GM12878 (cell line): ENCODE data around the gene NANOG. TPM values are rescaled to one million over a fixed set of nuclear protein-coding genes. Genes with fewer than 3 reads are reported as not detected.

ENCODE experiments used
- ATAC-seq: fragments of 200-7000 bp; cut with Tn5 transposase; 3 replicates; pipeline ENCODE4 v1.9.1; 2020; ENCODE audit warnings: mild to moderate bottlenecking, moderate library complexity
- BruUV-seq: library from RNA; stranded (reverse); fragments of 400-500 nt; replicated peaks from 2 replicates; lab custom pipeline; 2021; lab: Mats Ljungman, UMichigan
- CTCF ChIA-PET: fragments of 300-600 bp; sonication (Branson Sonifier 250); formaldehyde crosslinking; extraction: SDS; loops from one replicate; lab custom pipeline; 2021; ENCODE audit warnings: inconsistent platforms; lab: Yijun Ruan, JAX
- POLR2A ChIA-PET: fragments of 350-600 bp; formaldehyde crosslinking; extraction: SDS; loops from one replicate; lab custom pipeline; 2021; ENCODE audit warnings: inconsistent platforms; lab: Charles Lee
- RAD21 ChIA-PET: fragments of 300-600 bp; sonication (Branson Sonifier 250); formaldehyde crosslinking; loops from one replicate; lab custom pipeline; 2023; ENCODE audit warnings: antibody characterized with exemption; ENCODE audit not compliant: unreplicated experiment; lab: Charles Lee
- SMC1A ChIA-PET: fragments of 300-600 bp; sonication (Branson Sonifier 250); formaldehyde crosslinking; loops from one replicate; lab custom pipeline; 2023; ENCODE audit not compliant: unreplicated experiment, uncharacterized antibody; lab: Charles Lee
- DNase-seq: peaks from one replicate; pipeline ENCODE4 v3.0.0-alpha.2; 2011; ENCODE audit warnings: low read depth, low spot score
- FAIRE-seq: peaks from 3 replicates; lab custom pipeline; 2011; peaks lifted over from hg19 to GRCh38; lab: Jason Lieb, UNC
- H2AFZ ChIP-seq: 2 replicates; pipeline ENCODE4 v1.6.0; 2011; ENCODE audit warnings: low read depth, low read length, control low read depth; ENCODE audit not compliant: control insufficient read depth
- H3K27ac ChIP-seq: 2 replicates; pipeline ENCODE4 v1.5.1; 2011; ENCODE audit warnings: control low read depth; ENCODE audit not compliant: control insufficient read depth, insufficient read depth
- H3K27me3 ChIP-seq, 2 experiments: replicated peaks in 1 of 2; 2 replicates each; pipeline versions ENCODE4 v1.6.0 to v1.6.1; 2011; ENCODE audit warnings: low read length in 1 of 2; ENCODE audit not compliant: control insufficient read depth in 2 of 2, insufficient read depth in 2 of 2
- H3K36me3 ChIP-seq, 2 experiments: 2 replicates each; pipeline ENCODE4 v1.5.1; 2011; ENCODE audit warnings: low read length in 1 of 2; ENCODE audit not compliant: control insufficient read depth in 2 of 2, insufficient read depth in 2 of 2
- H3K4me1 ChIP-seq: 2 replicates; pipeline ENCODE4 v1.6.1; 2011; ENCODE audit warnings: mild to moderate bottlenecking, low read length, moderate library complexity, mixed read lengths; ENCODE audit not compliant: control insufficient read depth, insufficient read depth
- H3K4me2 ChIP-seq: 2 replicates; pipeline ENCODE4 v1.6.0; 2011; ENCODE audit warnings: control low read depth; ENCODE audit not compliant: control insufficient read depth, insufficient read depth
- H3K4me3 ChIP-seq: fragments of 200-600 bp; sonication (generic); 2 replicates; pipeline ENCODE4 v1.5.1; 2016
- H3K79me2 ChIP-seq: 2 replicates; pipeline ENCODE4 v1.6.0; 2011; ENCODE audit warnings: low read length; ENCODE audit not compliant: control insufficient read depth, insufficient read depth
- H3K9ac ChIP-seq: 2 replicates; pipeline ENCODE4 v1.8.0; 2011; ENCODE audit warnings: low read length, control low read depth, mixed read lengths; ENCODE audit not compliant: control insufficient read depth, insufficient read depth
- H3K9me3 ChIP-seq: replicated peaks from 3 replicates; pipeline ENCODE4 v1.5.1; 2011; ENCODE audit warnings: mild to moderate bottlenecking, low read length; ENCODE audit not compliant: control insufficient read depth, insufficient read depth
- H4K20me1 ChIP-seq: 2 replicates; pipeline ENCODE4 v1.6.0; 2011; ENCODE audit not compliant: control insufficient read depth, insufficient read depth
- ASH2L ChIP-seq: fragments of 300-600, 200-600 bp; sonication (generic); IDR thresholded peaks from 2 replicates; pipeline ENCODE4 v1.6.1; 2017; ENCODE audit warnings: low read depth, mild to moderate bottlenecking, borderline replicate concordance
- ATF3 ChIP-seq: IDR thresholded peaks from 2 replicates; pipeline ENCODE4 v1.6.1; 2011; ENCODE audit warnings: low read depth, mild to moderate bottlenecking, low read length, moderate library complexity, borderline replicate concordance; ENCODE audit errors: extremely low read depth
- BCL11A ChIP-seq: IDR thresholded peaks from 2 replicates; pipeline ENCODE4 v1.6.1; 2011; ENCODE audit warnings: low read depth, low read length
- BCL3 ChIP-seq: IDR thresholded peaks from 2 replicates; pipeline ENCODE4 v1.6.1; 2011; ENCODE audit warnings: borderline replicate concordance, low read depth, mild to moderate bottlenecking, moderate library complexity, low read length; ENCODE audit not compliant: insufficient read depth, poor library complexity, severe bottlenecking
- CBFB ChIP-seq: IDR thresholded peaks from 2 replicates; pipeline ENCODE4 v1.6.1; 2016; ENCODE audit warnings: antibody characterized with exemption, low read depth
- CEBPB ChIP-seq, 2 experiments: fragments of 150-350 bp in 1 of 2; IDR thresholded peaks; 2 replicates each; pipeline ENCODE4 v1.6.1; 2012 to 2014; ENCODE audit warnings: low read depth in 2 of 2, low read length in 2 of 2, borderline replicate concordance in 1 of 2, inconsistent platforms in 1 of 2
- EZH2 ChIP-seq: IDR thresholded peaks from 2 replicates; pipeline ENCODE4 v1.6.1; 2012; ENCODE audit warnings: low read depth, mild to moderate bottlenecking, control low read depth, inconsistent platforms, low read length, borderline replicate concordance; ENCODE audit not compliant: control insufficient read depth
- FOS ChIP-seq: IDR thresholded peaks from 3 replicates; pipeline ENCODE4 v1.6.1; 2011; ENCODE audit warnings: borderline replicate concordance; ENCODE audit not compliant: insufficient read length; ENCODE audit errors: extremely low read depth
- HCFC1 ChIP-seq: fragments of 150-350 bp; IDR thresholded peaks from 2 replicates; pipeline ENCODE4 v1.6.1; 2014; ENCODE audit warnings: low read length
- IRF4 ChIP-seq: IDR thresholded peaks from 2 replicates; pipeline ENCODE4 v1.6.1; 2011; ENCODE audit warnings: low read depth, low read length
- LARP7 ChIP-seq: fragments of 450-650 bp; IDR thresholded peaks from 2 replicates; pipeline ENCODE4 v1.6.1; 2017; ENCODE audit warnings: mild to moderate bottlenecking
- MYB ChIP-seq: fragments of 150-350 bp; IDR thresholded peaks from 2 replicates; pipeline ENCODE4 v1.6.1; 2014; ENCODE audit warnings: mild to moderate bottlenecking, low read depth, low read length, borderline replicate concordance
- NFYA ChIP-seq: IDR thresholded peaks from 2 replicates; pipeline ENCODE4 v1.6.1; 2011; ENCODE audit warnings: low read depth, mild to moderate bottlenecking, low read length, improper control_type of control experiment, borderline replicate concordance
- RAD21 ChIP-seq: IDR thresholded peaks from 2 replicates; pipeline ENCODE4 v1.6.1; 2011; ENCODE audit warnings: mild to moderate bottlenecking, low read depth, low read length, moderate library complexity; ENCODE audit not compliant: insufficient read depth
- RFX5 ChIP-seq: IDR thresholded peaks from 2 replicates; pipeline ENCODE4 v1.6.1; 2011; ENCODE audit warnings: low read depth, low read length, improper control_type of control experiment
- RUNX3 ChIP-seq: IDR thresholded peaks from 2 replicates; pipeline ENCODE4 v1.6.1; 2012; ENCODE audit warnings: low read length, inconsistent platforms
- SREBF2 ChIP-seq: IDR thresholded peaks from 2 replicates; pipeline ENCODE4 v1.6.1; 2012; ENCODE audit warnings: mild to moderate bottlenecking, low read length
- USF2 ChIP-seq: IDR thresholded peaks from 2 replicates; pipeline ENCODE4 v1.6.1; 2011; ENCODE audit warnings: low read depth, low read length, improper control_type of control experiment, borderline replicate concordance
- YBX1 ChIP-seq: fragments of 450-650 bp; IDR thresholded peaks from 2 replicates; pipeline ENCODE4 v1.6.1; 2016; ENCODE audit warnings: antibody characterized with exemption
- WGBS: methylation state at CpG from one replicate; pipeline ENCODE4 v1.1.6; 2016; ENCODE audit warnings: low lambda C conversion rate; ENCODE audit not compliant: insufficient replicate concordance, insufficient coverage; ENCODE audit errors: missing lambda C conversion rate; 5-methylcytosine and 5-hydroxymethylcytosine counted together
- in situ Hi-C: fragments of 300-500 bp; cut with MboI; formaldehyde crosslinking; loops from 9 replicates; pipeline ENCODE4 v1.14.3; 2018; ENCODE audit warnings: mixed read lengths
- intact Hi-C: fragments of 100-400 bp; cut with micrococcal nuclease; formaldehyde crosslinking; loops from one replicate; pipeline ENCODE4 v1.14.2; 2022; ENCODE audit not compliant: unreplicated experiment
- polyA plus RNA-seq, 11 experiments: library from polyadenylated mRNA; depleted of rRNA in 4 of 11; unstranded in 6 of 11; stranded (reverse) in 5 of 11; fragments of >200 nt; fragmentation: Nextera tagmentation in 4 of 11; fragmentation: Illumina TruSeq in 1 of 11; extraction: Ambion mirVana in 4 of 11; extraction: Trizol in 1 of 11; gene quantifications; 1 replicate in 1 of 11; 2 replicates in 10 of 11; pipeline versions ENCODE4 v1.2.1 to v1.2.3, GENCODE V29; 2011 to 2016; ENCODE audit warnings: inconsistent platforms in 2 of 11, missing spikeins in 2 of 11, low read depth in 1 of 11
- total RNA-seq, 4 experiments: library from RNA; depleted of rRNA in 3 of 4; stranded (reverse); fragments of >200 nt in 3 of 4; fragmentation: Illumina TruSeq in 1 of 4; extraction: Trizol in 1 of 4; gene quantifications; 2 replicates each; pipeline versions ENCODE4 v1.2.1 to v1.2.3, GENCODE V29; 2013 to 2021

Gene NANOG
- total and polyA plus RNA-seq, 10 of the 15 experiments (the other 5 are each of a cell fraction or from before 2014, with no cell fraction given) = 0.51 TPM; not detected in 9

GRCh38 chr12:7781274-7781673, 7.9 kb upstream of the NANOG start:
- FAIRE-seq = no peak
- no peak overlapping the region for H3K4me2 ChIP-seq

More at GRCh38 chr12:7781274-7781673, 7.9 kb upstream of the NANOG start:
- ChIA-PET POLR2A (no interaction called here), RAD21 (no interaction called here), SMC1A (no interaction called here), CTCF (no interaction called here)
- no peaks in the 10 kb centered on the region for H3K9me3 ChIP-seq
- H3K27ac ChIP-seq = no peak overlapping the region
- no peaks in the 10 kb centered on the region for H3K79me2 ChIP-seq
- BruUV-seq = no TSS peak
- H2AFZ ChIP-seq = no peak overlapping the region
- H3K9ac ChIP-seq = no peak overlapping the region
- H3K27me3 ChIP-seq = no peaks in the 10 kb centered on the region
- H4K20me1 ChIP-seq = no peaks in the 10 kb centered on the region
- no peaks in the 10 kb centered on the region for H3K4me1 ChIP-seq
- TF ChIP-seq ASH2L = no peak
- no peak for TF ChIP-seq BCL3
- no peak for TF ChIP-seq MYB
- TF ChIP-seq CEBPB (IDR thresholded peaks at IDR 0.05; ENCODE audit: borderline replicate concordance in 1 of 2, low read depth in 2 of 2, low read length in 2 of 2) = no peak
- no peak for TF ChIP-seq YBX1
- TF ChIP-seq EZH2 = no peak
- no peak for TF ChIP-seq LARP7
- TF ChIP-seq ATF3 = no peak
- no peak for TF ChIP-seq USF2
- no peak for TF ChIP-seq RFX5
- TF ChIP-seq FOS = no peak
- TF ChIP-seq RAD21 = no peak
- TF ChIP-seq NFYA = no peak
- TF ChIP-seq IRF4 = no peak
- TF ChIP-seq CBFB = no peak
- no peak for TF ChIP-seq BCL11A
- TF ChIP-seq HCFC1 = no peak
- TF ChIP-seq RUNX3 = no peak
- TF ChIP-seq SREBF2 = no peak
- WGBS = 30% methylated on average over 2 of the region's 3 CpGs
- H3K36me3 ChIP-seq = no peaks in the 10 kb centered on the region
- intact Hi-C loops = no loop called here
- DNase-seq (no peak), ATAC-seq (no peak)
- in situ Hi-C loops = no loop called here
- H3K4me3 ChIP-seq = no peak overlapping the region
